Upper lobe of left lung (tissue), 6 donors: ENCODE measurements around the gene CDR2. TPM values are rescaled to one million over a fixed set of nuclear protein-coding genes. Genes with fewer than 3 reads are reported as not detected.

Experiments
- ATAC-seq, 2 donors: fragments of 200-7000 bp; cut with Tn5 transposase; one replicate each; pipeline ENCODE4 v1.9.1; 2022; ENCODE audit warnings: mild to moderate bottlenecking in 2 of 2, moderate library complexity in 2 of 2; ENCODE audit not compliant: low FRiP score in 2 of 2
- DNase-seq, 2 donors: peaks; one replicate each; pipeline ENCODE4 v3.0.0-alpha.2; 2019 to 2020
- H3K27ac ChIP-seq, 4 donors: fragments of 200-600 bp; sonication (generic); one replicate each; pipeline ENCODE4 v1.5.1; 2016 to 2019
- H3K27me3 ChIP-seq, 4 donors: fragments of 200-600 bp; sonication (generic); one replicate each; pipeline ENCODE4 v1.5.1; 2017 to 2019
- H3K36me3 ChIP-seq, 4 donors: fragments of 200-600 bp; sonication (generic); one replicate each; pipeline ENCODE4 v1.5.1; 2016 to 2019
- H3K4me1 ChIP-seq, 4 donors: fragments of 200-600 bp; sonication (generic); one replicate each; pipeline ENCODE4 v1.5.1; 2018 to 2019
- H3K4me3 ChIP-seq, 4 donors: fragments of 200-600 bp; sonication (generic); one replicate each; pipeline ENCODE4 v1.5.1; 2017 to 2019; ENCODE audit warnings: mild to moderate bottlenecking in 2 of 4, moderate library complexity in 1 of 4
- H3K9me3 ChIP-seq, 4 donors: fragments of 200-600 bp; sonication (generic); one replicate each; pipeline ENCODE4 v1.5.1; 2018 to 2019
- EP300 ChIP-seq, 4 donors: sonication (generic); formaldehyde crosslinking; IDR thresholded peaks; one replicate each; pipeline ENCODE4 v1.5.1; 2017; ENCODE audit warnings: antibody characterized with exemption in 4 of 4, control low read depth in 2 of 4
- POLR2A ChIP-seq, 4 donors: fragments of 450-650 bp; IDR thresholded peaks; one replicate each; pipeline ENCODE4 v1.5.1; 2016 to 2017; ENCODE audit warnings: antibody characterized with exemption in 4 of 4, mild to moderate bottlenecking in 2 of 4
- POLR2AphosphoS5 ChIP-seq, 2 donors: sonication (generic); formaldehyde crosslinking; IDR thresholded peaks; one replicate each; pipeline ENCODE4 v1.5.1; 2017; ENCODE audit warnings: antibody characterized with exemption in 2 of 2
- WGBS, 2 donors: methylation state at CpG; one replicate each; pipeline ENCODE4 v1.1.5; 2017 to 2018; 5-methylcytosine and 5-hydroxymethylcytosine counted together
- total RNA-seq, 6 donors: library from RNA; depleted of rRNA in 4 of 6; stranded (reverse); fragments of >200 nt in 4 of 6; gene quantifications; one replicate each; pipeline versions ENCODE4 v1.1.0 to v1.2.1, GENCODE V29; 2016 to 2021
- TF ChIP-seq, protein P1 (sequence below), 6 experiments: fragments of 450-650 bp in 4 of 6; fragments of 200-600 bp in 2 of 6; sonication (generic) in 2 of 6; IDR thresholded peaks; one replicate each; pipeline ENCODE4 v1.5.1; 2016 to 2019; ENCODE audit warnings: antibody characterized with exemption in 6 of 6
- donor health status: DM: no; HTN: no; CAD: no; lungs with moderate emphysema.
- donor health status: DM: no; HTN: yes; CAD: no; lungs with severe emphysema.

The CDR2 gene
- total RNA-seq, 6 donors from 2014 or later: 16.3 to 27.5 (median 19.4) TPM

DNA sequence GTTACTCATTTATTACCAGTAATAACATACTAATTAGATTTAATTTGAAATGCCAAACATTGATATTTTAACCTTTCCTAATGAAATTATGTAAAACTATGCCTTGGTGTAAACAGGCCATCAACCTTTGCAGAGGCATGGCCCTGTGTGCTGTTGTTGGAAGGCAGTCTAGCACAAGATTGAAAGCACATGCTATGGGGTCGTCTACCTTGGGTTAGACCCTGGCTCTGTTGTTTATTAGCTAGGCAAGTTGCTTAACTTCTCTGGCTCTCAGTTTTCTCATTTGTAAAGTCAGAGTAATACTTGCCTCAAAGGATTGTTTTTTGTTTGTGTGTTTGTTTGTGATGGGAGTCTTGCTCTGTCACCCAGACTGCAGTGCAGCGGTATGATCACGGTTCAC is 9.4 kb upstream of the CDR2 start:
- TF ChIP-seq, protein P1, sequence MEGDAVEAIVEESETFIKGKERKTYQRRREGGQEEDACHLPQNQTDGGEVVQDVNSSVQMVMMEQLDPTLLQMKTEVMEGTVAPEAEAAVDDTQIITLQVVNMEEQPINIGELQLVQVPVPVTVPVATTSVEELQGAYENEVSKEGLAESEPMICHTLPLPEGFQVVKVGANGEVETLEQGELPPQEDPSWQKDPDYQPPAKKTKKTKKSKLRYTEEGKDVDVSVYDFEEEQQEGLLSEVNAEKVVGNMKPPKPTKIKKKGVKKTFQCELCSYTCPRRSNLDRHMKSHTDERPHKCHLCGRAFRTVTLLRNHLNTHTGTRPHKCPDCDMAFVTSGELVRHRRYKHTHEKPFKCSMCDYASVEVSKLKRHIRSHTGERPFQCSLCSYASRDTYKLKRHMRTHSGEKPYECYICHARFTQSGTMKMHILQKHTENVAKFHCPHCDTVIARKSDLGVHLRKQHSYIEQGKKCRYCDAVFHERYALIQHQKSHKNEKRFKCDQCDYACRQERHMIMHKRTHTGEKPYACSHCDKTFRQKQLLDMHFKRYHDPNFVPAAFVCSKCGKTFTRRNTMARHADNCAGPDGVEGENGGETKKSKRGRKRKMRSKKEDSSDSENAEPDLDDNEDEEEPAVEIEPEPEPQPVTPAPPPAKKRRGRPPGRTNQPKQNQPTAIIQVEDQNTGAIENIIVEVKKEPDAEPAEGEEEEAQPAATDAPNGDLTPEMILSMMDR (IDR thresholded peaks at IDR 0.05): no peak
- TF ChIP-seq EP300 (IDR thresholded peaks at IDR 0.05) (no peak), POLR2AphosphoS5 (IDR thresholded peaks at IDR 0.05) (no peak), POLR2A (IDR thresholded peaks at IDR 0.05) (no peak)
- Histone ChIP-seq H3K27ac (no peak overlapping the region), H3K27me3 (no peaks in the 10 kb centered on the region), H3K4me3 (no peak overlapping the region), H3K9me3 (no peaks in the 10 kb centered on the region), H3K4me1 (peaks cover 0 to 17% (median 3%) of the 10 kb centered on the region in 4 donors), H3K36me3 (no peaks in the 10 kb centered on the region)
- ATAC-seq (no peak), DNase-seq (no peak)
- 96 to 100% methylated on average over 3 of the region's 3 CpGs for WGBS, 2 donors

DNA sequence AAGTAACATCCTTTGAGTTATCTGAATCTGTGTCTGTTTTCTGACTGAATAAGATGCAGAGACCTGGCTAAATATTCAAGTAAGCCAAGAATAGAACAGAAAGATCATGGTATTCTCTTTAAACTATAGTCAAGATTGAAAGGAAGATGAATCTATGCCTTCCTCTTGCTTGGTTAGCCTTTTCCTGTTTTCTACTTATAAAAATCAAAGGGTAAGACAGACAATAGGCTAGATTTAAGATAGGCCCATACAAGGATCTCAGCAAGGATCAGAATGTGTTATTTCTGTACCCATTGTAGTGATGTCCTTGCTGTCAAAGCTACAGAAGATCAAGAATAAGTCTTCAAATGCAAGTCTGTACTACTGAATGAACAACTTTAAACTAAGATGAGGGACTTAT is 7.0 kb upstream of the CDR2 start:
- ATAC-seq (no peak), DNase-seq (no peak)
- Histone ChIP-seq H3K27ac (peak overlapping the region in 2 of 4 donors; percentile 18 to 45), H3K9me3 (no peaks in the 10 kb centered on the region), H3K36me3 (no peaks in the 10 kb centered on the region), H3K27me3 (no peaks in the 10 kb centered on the region), H3K4me1 (peaks cover 0 to 17% (median 2%) of the 10 kb centered on the region in 4 donors), H3K4me3 (no peak overlapping the region)
- no peak for TF ChIP-seq POLR2AphosphoS5 (IDR thresholded peaks at IDR 0.05)
- no peak for TF ChIP-seq POLR2A (IDR thresholded peaks at IDR 0.05)
- TF ChIP-seq, protein P1 (IDR thresholded peaks at IDR 0.05): no peak
- no peak for TF ChIP-seq EP300 (IDR thresholded peaks at IDR 0.05)

DNA sequence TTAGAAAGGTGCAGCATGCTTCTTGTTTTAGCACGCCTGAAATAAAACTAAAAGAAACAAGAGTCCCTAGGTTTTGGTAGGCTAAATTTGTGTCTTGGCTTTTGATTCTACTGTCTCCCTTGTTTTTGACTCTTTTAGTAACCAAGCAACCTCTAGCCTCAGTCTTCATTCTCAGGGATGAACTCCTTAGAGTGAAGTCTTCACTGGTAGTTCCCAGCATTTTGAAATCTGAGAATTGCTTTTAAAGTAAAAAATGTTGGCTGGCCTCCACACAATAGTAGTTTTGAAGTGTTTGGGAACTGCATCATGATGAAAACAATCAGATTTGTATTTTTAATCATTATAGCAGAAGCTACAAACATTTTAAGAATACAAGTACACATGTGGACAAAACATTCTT is 6.1 kb upstream of the CDR2 start:
- Histone ChIP-seq H3K4me3 (no peak overlapping the region), H3K4me1 (peaks cover under 1 to 20% (median 6%) of the 10 kb centered on the region in 4 donors), H3K36me3 (no peaks in the 10 kb centered on the region), H3K27me3 (no peaks in the 10 kb centered on the region), H3K9me3 (no peaks in the 10 kb centered on the region), H3K27ac (no peak overlapping the region)
- TF ChIP-seq, protein P1 (IDR thresholded peaks at IDR 0.05): no peak
- TF ChIP-seq EP300 (IDR thresholded peaks at IDR 0.05) (no peak), POLR2AphosphoS5 (IDR thresholded peaks at IDR 0.05) (no peak), POLR2A (IDR thresholded peaks at IDR 0.05) (no peak)
- no peak for DNase-seq
- WGBS, 2 donors: 68 to 83% methylated on average over 1 of the region's 1 CpG
- ATAC-seq: no peak

DNA sequence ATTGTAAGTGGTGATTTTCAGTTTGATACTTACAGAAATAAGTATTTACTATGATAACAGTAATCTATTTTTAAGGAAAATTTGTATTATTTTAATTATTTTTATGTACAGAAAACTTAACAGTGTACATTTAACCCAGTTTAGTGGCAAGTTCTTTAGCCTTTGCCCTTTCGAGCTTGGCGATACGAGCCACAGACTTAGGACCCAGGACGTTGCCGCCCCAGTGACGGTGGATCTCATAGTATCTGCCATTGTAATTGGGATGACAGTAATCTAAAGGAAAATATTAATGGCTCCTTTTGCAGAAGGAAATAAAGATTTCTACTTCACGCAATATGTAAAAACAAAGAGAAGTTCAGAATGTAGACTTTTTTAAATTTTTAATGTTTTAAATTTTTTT is 5.2 kb upstream of the CDR2 start:
- no peak for DNase-seq
- ATAC-seq: no peak
- WGBS, 2 donors: 93 to 96% methylated on average over 7 of the region's 7 CpGs
- Histone ChIP-seq H3K27ac (no peak overlapping the region), H3K4me3 (no peak overlapping the region), H3K4me1 (peaks cover 5 to 26% (median 12%) of the 10 kb centered on the region in 4 donors), H3K9me3 (no peaks in the 10 kb centered on the region), H3K27me3 (no peaks in the 10 kb centered on the region), H3K36me3 (no peaks in the 10 kb centered on the region)
- TF ChIP-seq POLR2AphosphoS5 (IDR thresholded peaks at IDR 0.05) (no peak), EP300 (IDR thresholded peaks at IDR 0.05) (no peak), POLR2A (IDR thresholded peaks at IDR 0.05) (no peak)
- TF ChIP-seq, protein P1 (IDR thresholded peaks at IDR 0.05): no peak

DNA sequence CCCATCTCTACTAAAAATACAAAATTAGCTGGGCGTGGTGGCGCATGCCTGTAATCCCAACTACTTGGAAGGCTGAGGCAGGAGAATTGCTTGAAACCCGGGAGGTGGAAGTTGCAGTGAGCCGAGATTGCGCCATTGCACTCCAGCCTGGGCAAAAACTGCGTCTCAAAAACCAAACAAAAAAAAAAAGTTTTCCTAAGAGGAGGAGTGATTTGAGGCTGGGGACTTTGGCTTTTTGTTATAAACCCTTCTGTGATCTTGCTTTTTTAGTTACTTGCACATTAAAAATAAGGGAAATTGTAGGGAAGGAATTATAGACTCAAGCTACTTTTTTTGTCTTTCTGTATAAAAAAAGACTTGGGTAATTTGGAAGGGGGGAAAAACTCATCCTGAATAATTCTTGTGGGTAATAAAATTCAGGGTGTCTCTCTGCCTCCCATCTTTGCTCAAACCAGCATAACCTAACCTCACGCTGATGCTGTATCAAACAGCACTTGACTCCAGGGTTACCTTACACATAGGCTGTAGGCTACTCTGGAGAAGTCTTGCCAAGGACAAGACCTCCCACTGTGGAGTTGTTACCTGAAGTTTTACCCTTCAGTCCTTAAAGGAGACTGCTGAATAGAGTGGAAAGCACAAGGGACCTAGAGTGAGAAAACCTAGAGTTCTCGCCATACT is 1.7 kb upstream of the CDR2 start:
- WGBS, 2 donors: 53 to 73% methylated on average over 8 of the region's 8 CpGs
- Histone ChIP-seq H3K27ac (no peak overlapping the region), H3K27me3 (no peaks in the 10 kb centered on the region), H3K36me3 (no peaks in the 10 kb centered on the region), H3K4me1 (peaks cover 24 to 38% (median 31%) of the 10 kb centered on the region in 4 donors), H3K4me3 (no peak overlapping the region), H3K9me3 (no peaks in the 10 kb centered on the region)
- ATAC-seq: no peak
- no peak for DNase-seq
- TF ChIP-seq EP300 (IDR thresholded peaks at IDR 0.05) (no peak), POLR2AphosphoS5 (IDR thresholded peaks at IDR 0.05) (no peak)
